HG03521 (cell line): Measurements from ENCODE around the gene TF.

Experiments
- ATAC-seq: cut with Tn5 transposase; IDR thresholded peaks from one replicate; pipeline ENCODE4 v1.9.1; 2021; ENCODE audit warnings: mild to moderate bottlenecking, moderate library complexity; ENCODE audit not compliant: unreplicated experiment

TF gene

DNA sequence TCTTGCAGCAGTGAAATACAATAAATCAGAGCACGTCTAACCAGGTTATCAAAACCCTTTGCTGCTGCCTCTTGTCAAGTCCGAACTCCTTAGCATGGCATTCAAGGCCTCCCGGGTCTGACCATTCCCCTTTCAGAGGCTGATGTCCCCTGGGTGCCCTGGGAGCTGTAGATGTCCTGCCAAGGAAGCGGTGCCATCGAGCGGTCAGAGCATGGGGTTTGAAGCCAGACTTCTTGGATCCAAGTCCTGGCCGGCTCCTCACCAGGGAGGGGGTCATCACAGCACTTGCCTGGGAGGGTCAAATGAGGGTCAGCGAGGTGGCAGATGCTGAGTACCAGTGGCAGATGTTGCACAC lies 496 bp downstream of the TF start:
- ATAC-seq, result no peak

DNA sequence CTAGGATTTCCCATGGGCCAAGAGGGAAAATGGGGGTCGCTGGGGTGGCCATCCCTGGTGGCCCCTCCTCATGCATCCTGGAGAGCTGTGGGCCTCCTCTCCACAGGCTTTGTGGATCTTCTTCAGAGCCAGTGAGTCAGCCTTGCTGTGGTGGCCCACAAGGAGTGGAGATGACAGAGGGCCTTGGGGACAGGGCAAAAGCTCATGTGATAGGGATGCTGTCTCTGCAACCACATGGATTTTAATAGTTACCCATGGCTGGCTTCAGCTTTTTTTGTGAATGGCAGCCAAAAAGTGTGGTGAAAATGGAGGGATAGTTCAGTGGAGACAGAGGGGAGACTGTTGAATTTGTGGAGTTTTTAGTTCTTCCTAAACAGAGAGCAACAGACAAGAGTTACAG lies 1.2 kb downstream of the TF start:
- ATAC-seq, result no peak

DNA sequence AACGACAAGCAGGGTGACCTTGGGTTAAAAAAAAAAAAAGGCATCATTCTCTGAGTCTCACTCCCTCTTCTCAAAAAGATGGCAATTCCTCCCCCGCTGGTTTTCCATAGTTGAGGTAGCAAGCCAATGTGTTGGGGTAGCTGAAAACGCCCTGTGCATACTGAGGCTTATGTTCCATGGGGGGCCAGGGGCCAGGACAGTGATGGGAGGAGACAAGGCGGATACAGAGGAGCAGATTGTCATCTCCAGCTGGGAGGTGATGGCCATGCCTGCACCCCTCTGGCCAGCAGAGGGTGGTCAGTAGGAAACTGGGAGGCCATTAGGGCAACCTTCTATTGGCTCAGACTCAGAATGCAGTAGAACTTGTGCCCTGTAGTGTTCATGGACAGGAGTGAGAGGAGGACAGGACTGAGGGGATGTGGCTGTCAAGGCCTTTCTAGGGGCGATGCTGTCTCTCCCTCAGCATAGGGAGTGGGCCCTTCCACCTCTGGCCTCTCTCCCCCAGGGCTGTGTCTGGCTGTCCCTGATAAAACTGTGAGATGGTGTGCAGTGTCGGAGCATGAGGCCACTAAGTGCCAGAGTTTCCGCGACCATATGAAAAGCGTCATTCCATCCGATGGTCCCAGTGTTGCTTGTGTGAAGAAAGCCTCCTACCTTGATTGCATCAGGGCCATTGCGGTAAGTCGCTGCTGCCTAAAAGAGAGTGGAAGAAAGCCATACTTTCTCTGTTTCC lies 1.9 kb downstream of the TF start:
- ATAC-seq, result no peak

DNA sequence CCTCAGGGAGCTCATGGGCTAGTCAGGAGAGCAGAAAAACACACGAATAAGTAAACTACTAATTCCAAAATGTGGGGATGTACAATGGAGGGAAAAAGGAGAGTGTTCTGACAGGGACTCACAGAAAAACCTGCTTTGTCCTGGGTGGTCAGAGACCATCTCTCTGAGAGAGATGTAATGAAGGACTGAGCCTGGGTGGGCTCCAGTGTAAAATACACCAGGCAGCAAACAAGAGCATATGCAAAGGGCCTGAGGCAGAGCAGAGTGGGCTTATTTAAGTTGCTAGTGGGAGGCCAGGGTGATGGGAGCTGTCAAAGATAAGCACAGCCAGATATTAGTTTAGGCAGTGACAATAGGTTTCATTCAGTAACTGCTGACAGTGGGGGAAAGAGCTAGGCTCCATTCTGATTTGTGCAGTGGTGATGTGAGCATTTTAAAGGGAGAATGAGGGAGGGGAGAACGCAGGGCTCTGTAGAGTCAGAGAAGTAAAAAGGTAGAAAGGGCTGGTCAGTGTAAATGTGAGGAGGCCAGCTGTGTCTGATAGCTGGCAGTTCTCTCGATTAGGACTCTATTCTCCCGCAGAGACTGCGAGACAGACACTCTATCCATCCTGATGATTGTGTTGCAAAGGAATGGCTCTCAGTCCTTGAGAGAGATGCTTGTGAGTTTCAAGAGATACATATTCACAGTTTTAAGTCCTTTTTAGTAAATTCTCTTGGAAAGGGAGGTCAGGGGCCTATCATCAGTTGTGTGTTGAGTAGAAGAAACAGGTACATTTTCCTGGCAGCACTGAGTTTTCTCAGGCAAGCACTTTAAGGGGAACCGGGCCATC lies 3.5 kb downstream of the TF start:
- ATAC-seq, result no peak

DNA sequence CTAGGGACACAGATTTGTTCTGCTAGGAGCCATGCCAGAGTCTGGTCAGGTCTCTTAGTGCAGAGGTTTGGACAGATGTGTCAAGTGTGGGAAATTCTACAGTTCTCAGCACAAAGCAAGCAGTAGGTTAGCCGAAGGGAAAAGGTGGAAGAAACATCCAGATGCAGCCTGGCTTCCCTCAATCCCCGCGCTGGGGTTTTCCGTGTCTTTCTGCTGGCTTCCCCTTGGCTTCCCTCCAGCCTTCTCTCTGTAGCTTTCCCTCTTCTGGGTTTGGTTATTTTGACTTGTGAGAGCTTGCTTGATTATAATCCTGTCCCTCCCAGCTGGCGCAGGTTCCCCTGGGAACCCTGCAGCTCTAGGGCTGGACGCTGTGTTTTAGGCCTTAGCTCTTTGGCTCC lies 4.1 kb downstream of the TF start:
- ATAC-seq, result no peak

DNA sequence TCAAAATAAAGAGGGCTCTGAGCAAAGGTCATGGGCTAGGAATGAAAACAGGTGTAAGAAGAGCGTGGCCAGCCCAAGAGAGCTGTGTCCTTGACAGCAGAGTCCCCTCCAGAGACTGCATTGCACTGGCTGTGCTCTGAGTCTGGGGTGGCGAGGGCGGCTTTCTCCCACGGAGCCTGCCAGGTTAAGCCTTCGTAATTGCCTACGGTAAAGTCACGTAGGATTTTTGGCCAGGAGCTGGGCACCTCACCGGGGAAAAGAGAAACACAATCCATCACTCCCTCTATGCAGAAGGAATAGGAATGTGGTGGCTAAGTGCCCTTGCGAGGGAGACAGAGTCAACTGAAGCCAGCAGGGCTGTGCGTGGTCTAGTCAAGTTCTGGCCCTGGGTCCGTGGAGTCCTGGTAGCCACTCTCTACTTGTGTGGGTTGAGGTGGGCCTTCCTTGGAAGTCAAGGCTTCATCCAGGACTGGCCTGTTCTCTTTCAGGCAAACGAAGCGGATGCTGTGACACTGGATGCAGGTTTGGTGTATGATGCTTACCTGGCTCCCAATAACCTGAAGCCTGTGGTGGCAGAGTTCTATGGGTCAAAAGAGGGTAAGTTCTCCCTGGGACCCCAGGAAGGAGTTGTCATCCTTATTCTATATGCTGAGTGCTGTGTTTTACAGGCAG lies 7.0 kb downstream of the TF start:
- ATAC-seq, result no peak

DNA sequence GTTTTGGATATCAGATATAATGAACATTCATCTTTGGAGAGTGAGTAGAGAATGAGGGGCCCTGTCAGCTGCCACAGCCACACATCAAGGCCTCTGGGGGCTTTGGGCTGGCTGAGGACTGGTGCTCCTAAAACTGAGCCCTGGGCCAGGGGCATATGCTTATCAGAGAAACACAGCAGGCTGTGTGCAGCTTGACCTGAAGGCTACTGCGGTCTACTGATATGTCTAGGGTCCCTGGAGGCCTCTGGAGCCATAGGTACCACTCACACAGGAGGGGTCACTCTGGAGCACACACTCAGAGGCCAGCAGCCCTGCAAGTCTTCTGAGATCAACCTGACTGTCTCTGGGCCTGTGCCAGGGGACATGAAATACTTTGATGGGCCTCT lies 7.6 kb downstream of the TF start:
- no peak for ATAC-seq

DNA sequence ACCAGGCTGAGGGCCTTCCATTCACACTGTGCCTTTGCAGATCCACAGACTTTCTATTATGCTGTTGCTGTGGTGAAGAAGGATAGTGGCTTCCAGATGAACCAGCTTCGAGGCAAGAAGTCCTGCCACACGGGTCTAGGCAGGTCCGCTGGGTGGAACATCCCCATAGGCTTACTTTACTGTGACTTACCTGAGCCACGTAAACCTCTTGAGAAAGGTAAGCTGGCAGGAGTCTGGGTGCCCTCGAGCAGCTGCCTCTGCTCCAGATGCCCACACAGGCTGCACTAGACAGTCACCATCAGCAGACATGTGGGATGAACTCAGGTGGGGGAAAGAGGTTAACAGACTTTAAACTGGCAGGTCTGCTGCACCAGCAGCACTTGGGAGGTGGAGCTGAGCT lies 8.3 kb downstream of the TF start:
- ATAC-seq, result no peak

DNA sequence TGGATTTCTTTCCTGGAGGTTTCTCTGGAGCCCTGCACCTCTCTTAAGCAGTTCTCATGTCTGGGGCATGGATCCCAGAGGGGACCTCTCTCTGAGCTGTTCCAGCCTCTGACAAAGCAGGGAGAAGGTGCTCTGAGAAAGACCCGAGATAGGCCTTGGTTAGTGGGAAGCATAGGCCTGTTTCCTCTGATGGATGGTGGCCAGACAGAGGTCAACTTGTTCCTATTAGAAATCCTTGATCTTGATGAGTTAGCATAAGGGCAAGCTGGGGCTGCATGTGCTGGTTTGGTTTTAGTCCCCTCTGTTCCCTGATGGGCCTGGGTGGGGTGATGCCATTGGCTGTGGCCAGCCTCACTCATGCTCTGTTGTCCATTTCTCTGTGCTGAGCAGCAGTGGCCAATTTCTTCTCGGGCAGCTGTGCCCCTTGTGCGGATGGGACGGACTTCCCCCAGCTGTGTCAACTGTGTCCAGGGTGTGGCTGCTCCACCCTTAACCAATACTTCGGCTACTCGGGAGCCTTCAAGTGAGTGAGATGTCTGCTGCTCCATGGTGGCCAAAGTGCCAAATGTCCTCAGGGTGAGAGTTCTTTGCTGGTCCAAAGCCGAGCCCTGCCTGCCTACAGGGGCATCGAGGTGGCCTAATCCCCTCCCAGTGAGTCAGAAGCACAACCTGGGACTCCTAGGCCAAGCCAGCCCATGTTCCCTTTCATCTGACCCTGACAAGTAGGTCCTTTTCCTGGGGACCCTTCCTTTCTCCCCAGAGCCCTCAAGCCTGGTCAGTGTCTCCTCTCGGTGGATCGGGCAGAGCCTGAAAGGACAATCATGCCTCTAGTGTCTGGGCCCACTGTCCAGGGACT lies 9.0 kb downstream of the TF start:
- no peak for ATAC-seq

DNA sequence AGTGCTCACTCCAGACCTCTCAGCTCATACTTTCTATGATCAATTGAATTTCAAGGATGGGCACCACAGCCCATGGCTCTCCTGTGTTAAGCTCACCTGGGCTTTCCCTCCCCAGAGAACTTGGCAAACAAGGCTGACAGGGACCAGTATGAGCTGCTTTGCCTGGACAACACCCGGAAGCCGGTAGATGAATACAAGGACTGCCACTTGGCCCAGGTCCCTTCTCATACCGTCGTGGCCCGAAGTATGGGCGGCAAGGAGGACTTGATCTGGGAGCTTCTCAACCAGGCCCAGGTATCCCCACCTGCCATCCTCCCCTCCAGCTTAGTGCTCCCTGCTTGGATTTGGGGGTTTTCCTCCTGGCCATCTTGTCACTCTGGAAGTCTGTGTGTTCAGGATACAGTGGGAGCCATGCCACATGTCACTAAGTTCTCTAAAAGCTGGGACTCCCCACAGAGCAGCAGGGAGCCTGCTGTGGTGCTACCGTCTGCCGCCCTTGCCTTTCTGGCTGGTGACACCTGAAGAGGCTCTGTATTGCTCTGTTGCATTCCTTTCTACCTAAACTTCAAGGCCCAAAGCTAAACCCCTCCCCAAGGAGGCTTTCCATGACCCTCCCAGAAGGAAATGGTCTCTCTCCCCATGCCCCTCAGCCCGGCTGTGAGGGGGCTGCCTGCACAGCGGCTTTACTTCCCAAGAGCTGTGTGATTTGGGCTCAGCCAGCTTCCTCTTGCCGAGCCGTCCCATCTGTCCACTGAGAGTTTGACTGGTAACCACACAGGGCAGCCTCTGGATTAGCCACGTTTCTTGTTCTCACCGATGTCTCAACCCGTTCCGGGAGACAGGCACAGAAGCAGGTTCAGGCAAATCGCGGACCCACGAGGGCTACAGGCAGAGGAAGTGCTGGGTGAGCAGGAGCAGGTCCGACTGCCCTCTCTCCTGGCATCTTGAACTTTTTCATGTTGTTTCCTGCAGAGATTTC lies 10.8 kb downstream of the TF start:
- ATAC-seq, result no peak

DNA sequence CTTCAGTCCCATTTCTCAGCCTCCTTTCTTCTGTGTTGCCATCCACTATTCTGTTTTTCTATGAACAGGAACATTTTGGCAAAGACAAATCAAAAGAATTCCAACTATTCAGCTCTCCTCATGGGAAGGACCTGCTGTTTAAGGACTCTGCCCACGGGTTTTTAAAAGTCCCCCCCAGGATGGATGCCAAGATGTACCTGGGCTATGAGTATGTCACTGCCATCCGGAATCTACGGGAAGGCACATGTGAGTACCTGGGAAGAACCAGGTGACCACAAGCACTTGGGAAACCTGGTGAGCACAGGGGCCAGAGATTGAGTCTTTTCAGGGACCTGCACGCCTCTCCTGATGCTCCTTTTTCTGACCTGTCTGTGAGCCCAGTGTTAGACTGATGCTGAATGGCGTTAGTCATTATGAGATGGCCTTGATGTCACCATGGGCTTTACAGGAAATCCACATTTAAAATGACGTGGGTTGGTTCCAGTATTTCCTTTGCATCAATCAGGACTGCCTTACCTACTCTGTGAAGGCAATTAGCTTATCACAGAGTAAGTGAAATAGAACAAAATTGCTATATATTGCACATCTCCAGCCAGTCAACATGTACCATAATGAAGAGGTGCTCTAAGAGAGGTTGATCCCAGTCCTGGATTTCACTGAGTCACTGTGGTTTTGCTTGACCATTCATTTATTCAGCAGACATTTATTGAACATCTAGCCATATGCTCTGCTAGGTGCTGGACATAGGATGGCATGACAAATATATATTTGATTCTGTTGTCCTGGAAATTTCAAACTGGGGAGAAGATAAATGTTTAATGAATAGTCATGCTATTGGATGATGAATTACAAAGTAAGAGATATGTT lies 11.7 kb downstream of the TF start:
- ATAC-seq, result no peak

DNA sequence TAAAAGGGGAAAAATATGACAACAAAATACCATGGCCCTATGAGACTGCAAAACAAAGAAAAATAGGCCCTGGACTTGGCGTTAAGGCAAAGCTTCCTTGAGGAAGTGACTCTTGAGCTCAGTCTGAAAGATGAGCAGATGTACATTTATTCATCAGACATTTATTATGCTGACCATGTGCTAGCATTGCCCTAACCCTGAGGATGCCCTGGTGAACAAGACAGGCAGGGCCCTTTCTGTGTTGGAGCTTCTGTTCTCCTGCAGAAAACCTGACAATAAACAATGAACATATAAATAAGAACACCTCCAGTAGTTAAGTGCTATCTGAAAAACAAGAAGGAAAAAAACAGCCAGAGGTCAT lies 12.4 kb downstream of the TF start:
- ATAC-seq, result no peak

DNA sequence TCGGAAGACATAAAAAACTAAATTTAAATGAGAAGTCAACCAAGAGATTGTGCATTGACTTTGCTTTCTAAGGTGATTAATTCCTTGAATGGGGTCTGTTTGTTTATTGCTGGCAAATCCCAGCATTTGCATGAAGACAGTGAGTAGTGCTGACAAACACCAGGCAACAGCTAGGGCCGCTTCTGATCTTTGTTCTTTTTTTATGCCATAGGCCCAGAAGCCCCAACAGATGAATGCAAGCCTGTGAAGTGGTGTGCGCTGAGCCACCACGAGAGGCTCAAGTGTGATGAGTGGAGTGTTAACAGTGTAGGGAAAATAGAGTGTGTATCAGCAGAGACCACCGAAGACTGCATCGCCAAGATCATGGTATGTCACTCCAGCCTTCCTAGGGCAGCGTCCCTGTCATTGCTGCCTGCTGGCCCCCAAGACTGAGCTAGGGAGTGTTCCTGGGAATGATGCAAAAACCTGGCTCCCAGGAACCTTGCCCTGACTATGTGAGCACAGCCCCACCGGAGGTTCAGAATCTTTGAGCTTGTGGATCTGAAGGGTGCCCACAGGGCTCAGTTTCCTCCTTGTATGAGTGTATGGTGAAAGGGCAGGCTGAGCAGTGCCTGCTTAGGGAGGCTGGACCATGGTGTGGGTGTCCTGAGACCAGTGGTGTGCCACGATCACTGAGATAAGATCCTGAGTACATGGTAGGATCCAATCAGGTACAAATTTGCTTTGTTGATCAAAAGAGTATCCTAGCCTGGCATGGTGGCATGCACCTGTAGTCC lies 13.0 kb downstream of the TF start:
- no peak for ATAC-seq

DNA sequence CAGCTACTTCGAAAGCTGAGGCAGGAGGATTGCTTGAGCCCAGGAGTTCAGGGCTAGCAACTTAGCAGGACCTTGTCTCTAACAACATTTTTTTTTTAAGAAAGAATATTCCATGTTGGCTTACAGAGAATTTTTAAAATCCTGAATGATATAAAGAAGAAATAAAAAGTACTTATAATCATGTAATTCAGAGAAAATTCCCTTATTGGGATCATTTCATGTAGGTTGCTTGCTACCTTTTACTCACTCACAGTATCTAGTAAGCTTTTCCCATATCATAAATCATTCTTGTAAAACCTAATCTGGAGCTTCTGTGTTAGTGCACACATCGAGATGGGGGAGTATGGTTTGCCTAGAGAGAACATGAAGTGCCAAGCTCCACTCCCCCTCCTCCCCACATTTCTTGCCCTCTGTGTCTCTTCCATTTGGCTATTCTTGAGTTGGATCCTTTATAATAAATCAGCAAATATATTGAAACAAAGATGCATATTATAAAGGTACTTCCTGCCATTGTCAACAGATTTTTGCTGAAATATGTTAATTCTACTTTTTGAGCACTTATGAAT lies 13.6 kb downstream of the TF start:
- no peak for ATAC-seq

DNA sequence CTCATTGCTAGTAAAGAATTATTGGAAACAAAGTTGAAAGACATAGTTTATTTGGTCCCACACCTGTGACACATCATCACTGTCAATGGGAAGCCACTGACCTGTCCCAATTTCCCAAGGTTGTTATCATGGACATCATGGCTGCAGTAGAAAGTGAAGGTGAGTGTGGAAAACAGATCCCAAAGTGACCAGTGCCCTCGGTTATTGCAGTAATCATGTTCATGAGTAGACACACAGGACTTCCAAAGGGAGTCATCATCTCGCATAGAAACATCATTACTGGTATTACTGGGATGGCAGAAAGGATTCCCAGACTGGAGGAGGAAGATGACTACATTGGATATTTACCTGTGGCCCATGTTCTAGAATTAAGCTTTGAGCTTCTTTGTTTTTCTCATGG lies 14.7 kb downstream of the TF start:
- no peak for ATAC-seq

DNA sequence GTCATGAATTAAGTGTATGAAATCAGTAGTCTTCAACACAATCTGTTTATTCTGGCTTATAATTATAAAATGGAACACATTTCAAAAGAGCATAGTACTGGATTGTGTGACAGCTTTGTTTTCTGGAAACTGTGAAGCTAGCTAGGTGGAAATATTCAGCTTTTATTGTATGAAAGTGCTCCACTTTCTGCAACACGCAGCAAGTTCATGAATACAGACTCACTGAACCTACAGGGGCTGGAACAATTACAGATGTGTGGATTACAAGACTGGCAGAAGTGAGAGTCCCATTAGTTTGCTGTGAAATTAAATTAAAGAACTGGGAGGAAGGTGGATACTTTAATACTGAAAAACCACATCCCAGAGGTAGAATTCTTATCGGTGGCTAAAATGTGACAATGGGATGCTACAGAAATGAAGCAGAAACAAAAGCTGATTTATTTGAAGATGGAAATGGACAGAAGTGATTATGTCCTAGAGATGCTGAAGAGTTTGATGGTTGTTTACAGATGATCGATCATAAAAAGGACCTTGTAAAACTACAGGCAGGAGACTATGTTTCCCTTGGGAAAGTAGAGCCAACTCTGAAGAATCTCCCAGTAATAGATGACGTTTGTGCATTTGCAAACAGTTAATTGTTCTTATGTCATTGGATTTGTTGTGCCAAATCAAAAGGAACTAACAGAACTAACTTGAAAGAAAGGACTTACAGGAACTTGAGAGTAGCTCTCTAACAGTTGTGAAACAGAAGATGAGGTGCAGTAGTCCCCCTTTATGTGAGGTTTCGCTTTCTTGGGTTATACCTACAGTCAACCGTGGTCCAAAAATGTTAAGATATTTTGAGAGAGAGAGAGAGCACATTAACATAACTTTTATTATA lies 15.7 kb downstream of the TF start:
- no peak for ATAC-seq

DNA sequence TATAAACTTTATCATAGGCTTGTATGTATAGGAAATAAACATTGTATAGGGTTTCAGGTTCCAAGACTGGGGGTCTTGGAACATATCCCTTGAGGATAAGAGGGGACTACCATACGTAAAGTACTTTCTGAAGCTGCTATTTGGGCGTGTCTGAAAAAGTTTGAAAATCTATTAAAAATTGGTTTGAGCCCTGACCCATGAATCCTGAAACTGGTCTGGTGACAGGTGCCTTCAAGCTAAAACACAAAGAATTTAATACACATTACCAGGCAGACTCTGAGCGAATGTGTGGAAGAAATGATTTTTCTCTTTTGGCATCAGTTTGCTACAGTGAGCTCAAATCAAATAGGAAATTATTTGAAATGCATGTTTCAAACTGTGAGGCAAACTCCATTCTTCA lies 16.3 kb downstream of the TF start:
- ATAC-seq, result no peak
